GM06990 (cell line): ENCODE data around the gene RAB7A.

ENCODE experiments used
- DNase-seq: peaks from one replicate; pipeline ENCODE4 v3.0.0-alpha.2; 2011; ENCODE audit not compliant: insufficient read length; ENCODE audit errors: extremely low read depth
- H3K27me3 ChIP-seq: replicated peaks from 2 replicates; pipeline ENCODE4 v1.6.0; 2011; ENCODE audit warnings: low read length; ENCODE audit not compliant: control insufficient read depth, insufficient read depth
- H3K36me3 ChIP-seq: 2 replicates; pipeline ENCODE4 v1.5.1; 2011; ENCODE audit warnings: low read length; ENCODE audit not compliant: control insufficient read depth, insufficient read depth
- H3K4me3 ChIP-seq: replicated peaks from 2 replicates; pipeline ENCODE4 v1.5.1; 2011; ENCODE audit warnings: low read depth, mild to moderate bottlenecking, control low read depth, low read length
- CTCF ChIP-seq: IDR thresholded peaks from 2 replicates; pipeline ENCODE4 v1.5.1; 2011; ENCODE audit warnings: low read length, control low read depth, mild to moderate bottlenecking, inconsistent platforms; ENCODE audit not compliant: insufficient read depth, poor library complexity, severe bottlenecking

Gene RAB7A

DNA sequence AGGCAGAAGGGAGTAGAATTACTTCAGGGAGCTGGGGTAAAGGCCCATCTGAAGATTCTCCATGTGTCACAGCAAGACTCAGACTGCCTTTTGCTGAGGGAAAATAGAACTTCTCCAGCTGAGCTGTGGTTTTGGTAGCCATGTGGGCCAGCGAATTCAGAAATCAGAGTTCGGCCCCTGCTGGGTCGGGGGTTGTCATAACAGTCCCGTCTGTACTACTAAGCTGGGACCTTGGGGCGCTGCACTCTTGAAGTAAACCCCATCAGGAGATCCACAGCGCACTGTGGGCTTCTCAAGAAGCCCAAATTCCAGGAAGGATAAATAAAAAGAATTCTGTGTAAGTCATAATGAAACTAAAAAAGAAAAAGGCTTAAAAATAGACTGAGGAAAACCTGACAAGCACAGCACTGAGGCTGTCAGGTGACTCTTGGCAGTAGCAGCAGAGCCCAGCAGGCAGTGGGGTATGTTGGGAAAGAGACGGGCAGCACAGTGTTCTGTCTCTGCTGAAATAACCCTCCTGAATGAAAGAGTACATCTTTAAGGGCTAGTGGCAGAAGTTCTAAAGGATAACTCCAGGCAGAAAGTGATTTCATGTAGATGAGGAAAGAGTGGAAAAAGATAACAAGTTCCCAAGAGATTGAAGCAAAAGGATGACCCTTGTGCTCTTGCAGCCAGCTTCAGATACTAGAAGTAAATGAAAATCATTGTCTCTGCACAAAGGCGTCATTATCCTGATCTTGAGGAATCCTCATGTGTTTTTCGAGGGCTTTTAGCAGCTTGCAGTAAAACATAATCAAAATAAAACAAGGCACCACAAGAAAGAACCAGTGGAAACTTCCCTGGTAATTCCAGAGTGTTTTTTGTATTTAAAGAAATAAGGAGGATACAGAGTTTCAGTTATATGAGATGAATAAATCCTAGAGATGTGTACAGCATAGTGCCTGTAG is 74.5 kb downstream of the RAB7A start:
- H3K36me3 ChIP-seq, result peaks cover 13% of the 10 kb centered on the region
- DNase-seq, result no peak
- TF ChIP-seq CTCF, result no peak
- no peaks in the 10 kb centered on the region for H3K27me3 ChIP-seq
- H3K4me3 ChIP-seq, result 0 out of 2 replicates have a peak overlapping the region, but pooled peaks have one; percentile 10

GRCh38 chr3:128801779-128802380 is 75.9 kb downstream of the RAB7A start:
- DNase-seq, result no peak
- Histone ChIP-seq H3K36me3 (peaks cover 5% of the 10 kb centered on the region), H3K4me3 (no peak overlapping the region), H3K27me3 (no peaks in the 10 kb centered on the region)
- no peak for TF ChIP-seq CTCF

GRCh38 chr3:128803307-128803706 is 77.3 kb downstream of the RAB7A start:
- no peaks in the 10 kb centered on the region for H3K27me3 ChIP-seq
- peaks cover 6% of the 10 kb centered on the region for H3K36me3 ChIP-seq
- no peak overlapping the region for H3K4me3 ChIP-seq

GRCh38 chr3:128804017-128804810 is 78.2 kb downstream of the RAB7A start:
- Histone ChIP-seq H3K27me3 (no peaks in the 10 kb centered on the region), H3K36me3 (peaks cover 5% of the 10 kb centered on the region), H3K4me3 (peak overlapping the region; percentile 9; the same call in 1 of the 2 replicates)
- peak; percentile 71 for DNase-seq
- TF ChIP-seq CTCF, result no peak

More at GRCh38 chr3:128803307-128803706, 77.3 kb downstream of the RAB7A start:
- DNase-seq, result no peak
- TF ChIP-seq CTCF, result no peak

GRCh38 chr3:128804811-128805155 is 78.8 kb downstream of the RAB7A start:
- DNase-seq, result no peak
- TF ChIP-seq CTCF, result no peak
- Histone ChIP-seq H3K4me3 (no peak overlapping the region), H3K36me3 (peaks cover 5% of the 10 kb centered on the region), H3K27me3 (no peaks in the 10 kb centered on the region)
